HEK293 (cell line): ENCODE measurements around the gene FOXM1.

Experiments
- CTCF ChIA-PET: fragments of 350-600 bp; formaldehyde crosslinking; extraction: SDS; loops from one replicate; lab custom pipeline; 2021; ENCODE audit warnings: antibody characterized with exemption; lab: Yijun Ruan, JAX
- POLR2A ChIA-PET: fragments of 300-600 bp; formaldehyde crosslinking; extraction: SDS; loops from one replicate; lab custom pipeline; 2020; ENCODE audit warnings: antibody characterized with exemption, inconsistent platforms; lab: Yijun Ruan, JAX
- H3K27ac ChIP-seq: fragments of 200-500 bp; sonication (Bioruptor generic); 2 replicates; pipeline ENCODE4 v1.5.1; 2014; ENCODE audit warnings: low read depth, low read length, control low read depth, inconsistent platforms; ENCODE audit errors: extremely low read depth
- H3K36me3 ChIP-seq, 2 experiments: fragments of 200-500 bp in 1 of 2; sonication (Bioruptor generic) in 1 of 2; 1 replicate in 1 of 2; 2 replicates in 1 of 2; pipeline ENCODE4 v1.5.1; 2014 to 2017; ENCODE audit warnings: inconsistent platforms in 2 of 2, low read length in 2 of 2; ENCODE audit not compliant: control insufficient read depth in 2 of 2, insufficient read depth in 1 of 2
- H3K4me1 ChIP-seq: fragments of 200-500 bp; sonication (Bioruptor generic); 2 replicates; pipeline ENCODE4 v1.5.1; 2014; ENCODE audit warnings: mild to moderate bottlenecking, low read length, inconsistent platforms; ENCODE audit not compliant: control insufficient read depth, insufficient read depth
- H3K4me3 ChIP-seq: 2 replicates; pipeline ENCODE4 v1.5.1; 2011; ENCODE audit warnings: low read depth, mild to moderate bottlenecking, control low read depth, low read length, moderate library complexity
- H3K9me3 ChIP-seq: fragments of 200-500 bp; sonication (Bioruptor generic); 2 replicates; pipeline ENCODE4 v1.5.1; 2014; ENCODE audit warnings: low read depth, low read length, inconsistent platforms; ENCODE audit not compliant: control insufficient read depth, insufficient read depth
- CTCF ChIP-seq: fragments of 450-650 bp; formaldehyde crosslinking; IDR thresholded peaks from 2 replicates; pipeline ENCODE4 v1.5.1; 2016; ENCODE audit warnings: missing biosample characterization, missing genetic modification characterization
- HOXA7 ChIP-seq: sonication (generic); formaldehyde crosslinking; IDR thresholded peaks from 2 replicates; pipeline ENCODE4 v1.8.1; 2022; ENCODE audit warnings: missing genetic modification reagents, borderline replicate concordance
- KLF16 ChIP-seq: fragments of 450-650 bp; formaldehyde crosslinking; IDR thresholded peaks from 2 replicates; pipeline ENCODE4 v1.5.1; 2017; ENCODE audit warnings: missing biosample characterization, missing genetic modification characterization
- PRDM10 ChIP-seq: fragments of 450-650 bp; formaldehyde crosslinking; IDR thresholded peaks from 2 replicates; pipeline ENCODE4 v1.5.1; 2016; ENCODE audit warnings: missing biosample characterization, missing genetic modification characterization
- ZBTB8A ChIP-seq: fragments of 450-650 bp; formaldehyde crosslinking; IDR thresholded peaks from 2 replicates; pipeline ENCODE4 v1.5.1; 2016; ENCODE audit warnings: missing biosample characterization, missing genetic modification characterization
- ZNF121 ChIP-seq: fragments of 450-650 bp; formaldehyde crosslinking; IDR thresholded peaks from 2 replicates; pipeline ENCODE4 v1.5.1; 2016; ENCODE audit warnings: missing biosample characterization, missing genetic modification characterization
- ZNF132 ChIP-seq: fragments of 450-650 bp; formaldehyde crosslinking; IDR thresholded peaks from 2 replicates; pipeline ENCODE4 v1.5.1; 2017; ENCODE audit warnings: missing biosample characterization, missing genetic modification characterization, borderline replicate concordance
- ZNF133 ChIP-seq: fragments of 450-650 bp; formaldehyde crosslinking; IDR thresholded peaks from 2 replicates; pipeline ENCODE4 v1.5.1; 2016; ENCODE audit warnings: missing biosample characterization, missing genetic modification characterization
- ZNF146 ChIP-seq: fragments of 450-650 bp; formaldehyde crosslinking; IDR thresholded peaks from 2 replicates; pipeline ENCODE4 v1.5.1; 2016; ENCODE audit warnings: missing biosample characterization, missing genetic modification characterization
- ZNF2 ChIP-seq: fragments of 450-650 bp; formaldehyde crosslinking; IDR thresholded peaks from 2 replicates; pipeline ENCODE4 v1.5.1; 2016; ENCODE audit warnings: missing biosample characterization, missing genetic modification characterization
- ZNF274 ChIP-seq, 2 experiments: fragments of 200-500 bp in 1 of 2; fragments of 450-650 bp in 1 of 2; sonication (Bioruptor generic) in 1 of 2; formaldehyde crosslinking in 1 of 2; IDR thresholded peaks; 2 replicates each; pipeline versions ENCODE4 v1.5.1 to v1.6.1; 2014 to 2016; ENCODE audit warnings: borderline replicate concordance in 1 of 2, inconsistent platforms in 1 of 2, low read length in 1 of 2, missing biosample characterization in 1 of 2, missing genetic modification characterization in 1 of 2
- ZNF280C ChIP-seq: fragments of 450-650 bp; formaldehyde crosslinking; IDR thresholded peaks from 2 replicates; pipeline ENCODE4 v1.5.1; 2016; ENCODE audit warnings: missing biosample characterization, missing genetic modification characterization
- ZNF302 ChIP-seq: fragments of 450-650 bp; formaldehyde crosslinking; IDR thresholded peaks from 2 replicates; pipeline ENCODE4 v1.5.1; 2016; ENCODE audit warnings: missing biosample characterization, missing genetic modification characterization, low read depth
- ZNF324 ChIP-seq: fragments of 450-650 bp; formaldehyde crosslinking; IDR thresholded peaks from 2 replicates; pipeline ENCODE4 v1.5.1; 2016; ENCODE audit warnings: missing biosample characterization, missing genetic modification characterization
- ZNF335 ChIP-seq: fragments of 450-650 bp; formaldehyde crosslinking; conservative IDR thresholded peaks from 2 replicates; pipeline ENCODE4 v1.5.1; 2016; ENCODE audit warnings: missing biosample characterization, missing genetic modification characterization
- ZNF529 ChIP-seq: fragments of 450-650 bp; formaldehyde crosslinking; IDR thresholded peaks from 2 replicates; pipeline ENCODE4 v1.5.1; 2017; ENCODE audit warnings: missing genetic modification characterization, missing biosample characterization; ENCODE audit not compliant: insufficient replicate concordance
- ZNF544 ChIP-seq: fragments of 450-650 bp; formaldehyde crosslinking; IDR thresholded peaks from 2 replicates; pipeline ENCODE4 v1.5.0; 2017; ENCODE audit warnings: missing biosample characterization, missing genetic modification characterization
- ZNF654 ChIP-seq: fragments of 450-650 bp; formaldehyde crosslinking; IDR thresholded peaks from 2 replicates; pipeline ENCODE4 v1.5.1; 2016; ENCODE audit warnings: low read depth, missing biosample characterization, missing genetic modification characterization
- ZSCAN30 ChIP-seq: fragments of 450-650 bp; IDR thresholded peaks from 2 replicates; pipeline ENCODE4 v1.5.1; 2018; ENCODE audit warnings: missing biosample characterization, mild to moderate bottlenecking, missing genetic modification characterization, moderate library complexity

Gene FOXM1

GRCh38 chr12:2819810-2820209, 57.2 kb downstream of the FOXM1 start:
- H3K9me3 ChIP-seq, result no peaks in the 10 kb centered on the region
- TF ChIP-seq ZNF544 (tag by site-specific recombination) (no peak), PRDM10 (tag by site-specific recombination) (no peak), ZNF133 (tag by site-specific recombination) (no peak), KLF16 (tag by site-specific recombination) (no peak), ZNF280C (no peak), ZNF302 (no peak), HOXA7 (CRISPR knock-in tag) (no peak), ZNF529 (no peak), ZNF274 (IDR thresholded peaks at IDR 0.05; ENCODE audit: low read length) (no peak), ZNF274 (tag by site-specific recombination; IDR thresholded peaks at IDR 0.05; ENCODE audit: borderline replicate concordance) (no peak), ZNF146 (tag by site-specific recombination) (no peak)
- H3K4me1 ChIP-seq, result no peaks in the 10 kb centered on the region
- H3K4me3 ChIP-seq, result no peak overlapping the region
- no peak overlapping the region for H3K27ac ChIP-seq
- ChIA-PET CTCF (no interaction called here), POLR2A (interaction anchor here (0.7 kb wide), 1 partner anchor 23 kb away, joined by 7 read pairs; no protein-coding TSS in a partner anchor)
- peaks cover 22 to 77% of the 10 kb centered on the region in 2 experiments for H3K36me3 ChIP-seq

GRCh38 chr12:2813214-2814185, 63.5 kb downstream of the FOXM1 start:
- Histone ChIP-seq H3K4me1 (peaks cover 5% of the 10 kb centered on the region; the same call in 1 of the 2 replicates), H3K36me3 (peaks cover 10 to 23% of the 10 kb centered on the region in 2 experiments; a peak in 2 of 3 replicates), H3K9me3 (no peaks in the 10 kb centered on the region), H3K27ac (peak overlapping the region; percentile 85), H3K4me3 (peak overlapping the region; percentile 91)
- POLR2A ChIA-PET, result interaction anchor here (0.7 to 2.8 kb wide), 4 partner anchors 9 to 43 kb away, joined by 4 to 11 read pairs (median 6); partner anchors contain the start of genes FKBP4 and TEX52
- peak; percentile 67; the same call in 1 of the 2 replicates for TF ChIP-seq CTCF (tag by site-specific recombination)
- peak; percentile 83 for TF ChIP-seq ZNF2
- TF ChIP-seq ZNF335 (tag by site-specific recombination), result peak; percentile 84
- 0 out of 2 replicates have a peak, but pooled peaks have one; percentile 9 for TF ChIP-seq ZBTB8A (tag by site-specific recombination)
- TF ChIP-seq ZSCAN30, result peak; percentile 97
- no peak for TF ChIP-seq ZNF132
- peak; percentile 93 for TF ChIP-seq ZNF121 (tag by site-specific recombination)
- TF ChIP-seq ZNF654, result peak; percentile 62
- no peak for TF ChIP-seq ZNF324 (tag by site-specific recombination)
- TF ChIP-seq, all 188 proteins: peak for 7
- CTCF ChIA-PET, result interaction anchor here (0.7 to 1.8 kb wide), 13 partner anchors 9 to 393 kb away, joined by 3 to 6 read pairs (median 3); no protein-coding TSS in a partner anchor
